Duodenal mucosa (tissue), 2 donors: Measurements from ENCODE around the gene SSX3.

ENCODE experiments used
- H3K27ac ChIP-seq: one replicate; pipeline ENCODE4 v1.7.0; 2013; ENCODE audit warnings: low read depth, low read length
- H3K27me3 ChIP-seq, 2 donors: one replicate each; pipeline ENCODE4 v1.7.0; 2013; ENCODE audit warnings: low read length in 2 of 2, control low read depth in 1 of 2; ENCODE audit not compliant: insufficient read depth in 2 of 2, control insufficient read depth in 1 of 2
- H3K36me3 ChIP-seq, 2 donors: one replicate each; pipeline ENCODE4 v1.7.0; 2013; ENCODE audit warnings: low read length in 2 of 2, control low read depth in 1 of 2; ENCODE audit not compliant: insufficient read depth in 2 of 2, control insufficient read depth in 1 of 2
- H3K4me1 ChIP-seq, 2 donors: one replicate each; pipeline ENCODE4 v1.7.0; 2013; ENCODE audit warnings: low read length in 2 of 2, control low read depth in 1 of 2; ENCODE audit not compliant: insufficient read depth in 2 of 2, control insufficient read depth in 1 of 2
- H3K4me3 ChIP-seq, 2 donors: one replicate each; pipeline ENCODE4 v1.7.0; 2013; ENCODE audit warnings: low read length in 2 of 2, low read depth in 1 of 2
- H3K9ac ChIP-seq, 2 donors: one replicate each; pipeline ENCODE4 v1.7.0; 2013; ENCODE audit warnings: low read length in 2 of 2, low read depth in 1 of 2
- H3K9me3 ChIP-seq, 2 donors: one replicate each; pipeline ENCODE4 v1.7.0; 2013; ENCODE audit warnings: low read length in 2 of 2, control low read depth in 1 of 2; ENCODE audit not compliant: control insufficient read depth in 1 of 2

Gene SSX3

DNA sequence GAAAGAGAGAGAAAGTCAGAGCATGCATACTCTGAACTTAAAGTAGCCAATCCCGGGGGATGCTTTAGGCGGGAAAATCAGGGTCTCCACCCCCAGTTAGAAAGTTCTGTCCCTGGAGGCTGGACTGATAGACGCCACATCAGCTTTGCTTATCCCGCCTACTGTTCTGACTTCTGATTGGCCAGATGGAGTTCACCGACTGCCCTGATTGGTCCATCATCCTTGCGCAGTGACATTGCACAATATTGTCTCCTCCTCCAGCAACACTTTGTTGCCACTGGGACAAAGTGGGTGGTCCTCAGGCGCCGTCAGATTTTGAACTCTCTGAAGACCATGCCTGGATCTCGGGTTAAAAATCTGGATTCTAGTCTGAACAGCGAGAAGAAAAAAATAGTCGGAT, 50.3 kb downstream of the SSX3 start:
- Histone ChIP-seq H3K36me3 (no peaks in the 10 kb centered on the region), H3K27ac (no peak overlapping the region), H3K4me3 (no peak overlapping the region), H3K9ac (no peak overlapping the region), H3K4me1 (no peaks in the 10 kb centered on the region), H3K9me3 (no peaks in the 10 kb centered on the region), H3K27me3 (no peaks in the 10 kb centered on the region)
